ENCODE results near the gene COPS7B. TPM values are rescaled to one million over a fixed set of nuclear protein-coding genes. Genes with fewer than 3 reads are reported as not detected.

COPS7B gene
- total and polyA plus RNA-seq, 2 experiments from 2014 or later: 44.5 to 57.6 TPM

DNA sequence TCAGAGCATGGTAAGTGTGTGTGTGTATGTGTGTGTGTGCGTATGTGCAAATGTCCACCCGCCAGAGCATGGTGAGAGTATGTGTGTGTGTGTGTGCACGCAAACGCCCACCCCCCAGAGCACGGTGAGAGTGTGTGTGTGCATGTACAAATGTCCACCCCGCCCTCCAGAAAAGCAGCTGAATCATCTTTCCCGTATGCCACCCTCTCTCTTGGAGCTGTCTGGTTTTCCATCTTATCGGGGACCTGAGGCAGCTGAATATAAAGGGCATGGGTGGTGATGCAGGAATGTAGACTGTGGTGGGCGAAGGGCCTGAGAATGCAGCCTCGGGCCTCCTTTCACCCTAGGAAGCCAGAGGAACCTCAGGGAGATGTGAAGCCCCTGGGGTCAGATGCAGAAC, 66.9 kb downstream of the COPS7B start:
- Histone ChIP-seq H3K27ac (no peak overlapping the region), H3K4me3 (no peak overlapping the region), H3K36me3 (no peaks in the 10 kb centered on the region), H3K9me3 (ENCODE audit: low read depth) (no peaks in the 10 kb centered on the region), H3K4me1 (ENCODE audit: low read depth) (no peaks in the 10 kb centered on the region), H3K27me3 (no peaks in the 10 kb centered on the region)
- TF ChIP-seq, protein P1, sequence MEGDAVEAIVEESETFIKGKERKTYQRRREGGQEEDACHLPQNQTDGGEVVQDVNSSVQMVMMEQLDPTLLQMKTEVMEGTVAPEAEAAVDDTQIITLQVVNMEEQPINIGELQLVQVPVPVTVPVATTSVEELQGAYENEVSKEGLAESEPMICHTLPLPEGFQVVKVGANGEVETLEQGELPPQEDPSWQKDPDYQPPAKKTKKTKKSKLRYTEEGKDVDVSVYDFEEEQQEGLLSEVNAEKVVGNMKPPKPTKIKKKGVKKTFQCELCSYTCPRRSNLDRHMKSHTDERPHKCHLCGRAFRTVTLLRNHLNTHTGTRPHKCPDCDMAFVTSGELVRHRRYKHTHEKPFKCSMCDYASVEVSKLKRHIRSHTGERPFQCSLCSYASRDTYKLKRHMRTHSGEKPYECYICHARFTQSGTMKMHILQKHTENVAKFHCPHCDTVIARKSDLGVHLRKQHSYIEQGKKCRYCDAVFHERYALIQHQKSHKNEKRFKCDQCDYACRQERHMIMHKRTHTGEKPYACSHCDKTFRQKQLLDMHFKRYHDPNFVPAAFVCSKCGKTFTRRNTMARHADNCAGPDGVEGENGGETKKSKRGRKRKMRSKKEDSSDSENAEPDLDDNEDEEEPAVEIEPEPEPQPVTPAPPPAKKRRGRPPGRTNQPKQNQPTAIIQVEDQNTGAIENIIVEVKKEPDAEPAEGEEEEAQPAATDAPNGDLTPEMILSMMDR (IDR thresholded peaks at IDR 0.05; ENCODE audit: low read depth, low read length): no peak
- DNase-seq (ENCODE audit: low read depth in 1 of 2, low spot score in 1 of 2): no peak

DNA sequence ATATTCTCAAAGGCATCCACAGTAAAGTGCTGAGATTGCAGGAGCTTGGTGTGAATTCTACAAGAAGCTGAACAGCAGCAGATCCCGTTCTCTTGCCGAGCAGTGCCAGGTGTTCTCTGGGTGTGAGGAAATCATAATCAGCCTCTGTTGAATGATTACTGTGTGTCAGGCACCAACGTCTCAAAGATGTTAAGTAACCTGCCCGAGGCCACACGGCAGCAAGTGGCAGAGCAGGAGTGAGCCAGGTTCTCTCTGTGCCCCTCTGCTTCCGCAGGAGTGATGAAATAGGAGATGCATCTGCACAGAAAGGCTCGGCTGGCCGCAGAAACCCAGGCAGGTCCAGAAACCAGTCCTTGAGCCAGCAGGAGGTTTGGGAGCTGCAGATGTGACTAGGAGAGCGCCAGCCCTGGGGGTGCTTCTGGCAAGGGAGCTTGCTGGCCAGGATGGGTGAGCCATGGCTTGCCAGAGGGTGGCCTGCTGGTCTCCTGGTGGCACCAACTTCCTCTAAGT, 68.4 kb downstream of the COPS7B start:
- no peak overlapping the region for H3K4me3 ChIP-seq
- H3K36me3 ChIP-seq: no peaks in the 10 kb centered on the region
- no peaks in the 10 kb centered on the region for H3K4me1 ChIP-seq (ENCODE audit: low read depth)
- no peaks in the 10 kb centered on the region for H3K27me3 ChIP-seq
- no peaks in the 10 kb centered on the region for H3K9me3 ChIP-seq (ENCODE audit: low read depth)
- TF ChIP-seq, protein P1 (IDR thresholded peaks at IDR 0.05; ENCODE audit: low read depth, low read length): no peak
- DNase-seq (ENCODE audit: low read depth in 1 of 2, low spot score in 1 of 2): no peak
- H3K27ac ChIP-seq: no peak overlapping the region

DNA sequence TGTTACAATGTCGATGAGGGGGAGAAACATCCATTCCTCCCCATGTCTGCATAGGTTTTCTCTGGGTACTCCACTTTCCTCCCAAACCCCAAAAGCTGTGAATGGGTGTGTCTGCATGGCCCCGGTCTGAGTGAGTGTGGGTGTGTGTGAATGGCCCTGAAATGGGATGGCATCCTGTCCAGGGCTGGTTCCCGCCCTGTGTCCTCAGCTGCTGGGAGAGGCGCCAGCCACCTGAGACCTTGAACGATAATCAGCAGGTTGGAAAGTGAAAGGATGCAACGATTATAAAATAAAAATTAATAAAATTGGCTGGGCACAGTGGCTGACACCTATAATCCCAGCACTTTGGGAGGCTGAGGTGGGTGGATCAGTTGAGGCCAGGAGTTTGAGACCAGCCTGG, 70.7 kb downstream of the COPS7B start:
- TF ChIP-seq, protein P1 (IDR thresholded peaks at IDR 0.05; ENCODE audit: low read depth, low read length): no peak
- Histone ChIP-seq H3K4me1 (ENCODE audit: low read depth) (no peaks in the 10 kb centered on the region), H3K36me3 (no peaks in the 10 kb centered on the region)

More for the DNA sequence above, 70.7 kb downstream of the COPS7B start:
- Histone ChIP-seq H3K27me3 (no peaks in the 10 kb centered on the region), H3K27ac (no peak overlapping the region), H3K4me3 (no peak overlapping the region), H3K9me3 (ENCODE audit: low read depth) (no peaks in the 10 kb centered on the region)
- DNase-seq (ENCODE audit: low read depth in 1 of 2, low spot score in 1 of 2): no peak

Other genes with a start within 250 kb of the COPS7B start
- gene TEX44, start 193.6 kb upstream of the COPS7B start, total RNA-seq: not detected in 2 replicates
- gene TEX44, start 193.6 kb upstream of the COPS7B start, polyA plus RNA-seq: not detected in 2 replicates
- gene PTMA, start 77.9 kb upstream of the COPS7B start, total RNA-seq: 638 and 737 TPM in 2 replicates
- 750 and 774 TPM in 2 replicates for gene PTMA, start 77.9 kb upstream of the COPS7B start, polyA plus RNA-seq
- gene PDE6D, start 5.2 kb upstream of the COPS7B start, total RNA-seq: 47.3 and 59.4 TPM in 2 replicates
- gene PDE6D, start 5.2 kb upstream of the COPS7B start, polyA plus RNA-seq: 53.5 and 64.8 TPM in 2 replicates
- gene NPPC, start 140.0 kb downstream of the COPS7B start, total RNA-seq: 0.39 TPM in 1 of 2 replicates, not detected in the other
- gene NPPC, start 140.0 kb downstream of the COPS7B start, polyA plus RNA-seq: 0.39 and 0.91 TPM in 2 replicates
- 37.7 and 50.1 TPM in 2 replicates for gene DIS3L2, start 175.3 kb downstream of the COPS7B start, total RNA-seq
- 35.5 and 39.0 TPM in 2 replicates for gene DIS3L2, start 175.3 kb downstream of the COPS7B start, polyA plus RNA-seq